Measurements from ENCODE around the gene CASKIN2.

CASKIN2 gene

DNA sequence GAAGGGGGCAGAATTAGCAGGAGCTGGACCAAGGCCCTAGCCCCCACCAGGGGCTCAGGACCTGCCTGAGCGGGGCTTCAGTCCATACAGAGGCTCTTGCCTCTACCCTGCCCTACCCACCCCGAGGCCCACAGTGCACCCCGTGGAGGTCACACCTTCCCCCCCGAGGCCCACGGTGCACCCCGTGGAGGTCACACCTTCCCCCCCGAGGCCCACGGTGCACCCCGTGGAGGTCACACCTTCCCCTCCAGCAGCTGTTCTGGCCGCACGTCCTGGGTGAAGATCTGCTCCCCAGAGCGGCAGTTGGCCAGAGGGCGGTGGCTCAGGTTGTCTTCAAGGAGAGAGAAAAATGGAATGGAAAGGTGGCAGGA lies 11.4 kb downstream of the CASKIN2 start:
- DNase-seq (ENCODE audit: low spot score), result no peak

DNA sequence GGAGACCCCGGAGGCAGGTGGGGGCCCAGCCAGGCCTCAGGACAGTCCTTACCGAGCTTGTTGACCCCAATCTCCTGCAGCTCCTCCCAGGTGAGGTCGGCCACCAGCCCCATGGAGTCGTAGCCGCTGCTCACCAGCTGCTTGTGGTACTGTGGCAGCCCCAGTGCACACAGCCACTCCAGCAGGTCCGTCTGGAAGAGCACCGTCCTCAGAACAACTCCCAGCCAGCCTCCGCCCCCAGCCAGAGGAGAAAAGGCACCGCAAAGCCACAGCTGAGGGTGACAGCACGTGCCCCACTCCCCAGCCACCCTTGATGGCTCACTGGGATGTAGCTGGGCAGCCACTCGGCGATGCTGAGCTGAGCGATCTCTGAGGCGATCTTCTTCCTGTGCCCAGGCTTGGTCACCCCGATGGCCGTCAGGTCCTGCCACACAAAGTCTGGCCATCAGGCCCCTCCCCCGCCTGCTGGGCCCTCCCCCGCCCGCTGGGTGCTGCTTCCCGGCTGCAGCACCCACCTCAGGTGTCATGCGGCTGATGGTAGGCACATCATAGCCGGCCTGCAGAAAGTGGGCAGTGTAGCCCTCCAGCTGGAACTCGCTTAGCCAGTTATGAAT lies 11.9 kb downstream of the CASKIN2 start:
- no peak for DNase-seq (ENCODE audit: low spot score)

DNA sequence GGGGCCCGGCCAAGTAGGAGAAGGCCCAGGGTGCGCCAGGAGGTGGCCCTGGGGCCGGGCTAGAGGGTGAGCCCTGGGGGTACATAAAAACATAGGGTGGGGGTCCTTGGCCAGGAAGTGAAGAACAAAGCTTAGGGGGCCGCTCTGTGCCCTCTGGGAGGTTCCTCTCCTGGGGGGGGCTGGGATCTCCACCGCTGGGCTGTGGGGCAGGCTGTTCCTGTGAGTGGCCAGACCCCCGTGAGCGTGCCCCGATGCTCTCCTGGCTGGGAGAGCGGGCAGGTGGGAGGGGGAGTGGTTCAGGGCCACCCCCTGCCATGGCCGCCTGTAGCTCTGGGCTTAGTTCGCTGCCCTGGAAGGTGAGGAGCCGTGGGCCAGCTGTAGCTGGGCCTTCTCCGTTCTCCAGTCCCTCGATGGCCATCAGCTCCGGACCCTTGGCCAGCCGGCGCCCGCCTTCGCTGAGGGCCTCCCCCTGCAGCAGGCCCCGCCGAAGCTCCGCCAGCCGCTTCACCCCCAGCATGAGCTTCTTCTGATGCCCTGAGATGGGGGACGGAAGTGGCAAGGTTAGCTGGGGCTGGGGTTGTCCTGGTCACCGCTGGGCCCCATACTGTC lies 12.5 kb downstream of the CASKIN2 start:
- no peak for DNase-seq (ENCODE audit: low spot score)

DNA sequence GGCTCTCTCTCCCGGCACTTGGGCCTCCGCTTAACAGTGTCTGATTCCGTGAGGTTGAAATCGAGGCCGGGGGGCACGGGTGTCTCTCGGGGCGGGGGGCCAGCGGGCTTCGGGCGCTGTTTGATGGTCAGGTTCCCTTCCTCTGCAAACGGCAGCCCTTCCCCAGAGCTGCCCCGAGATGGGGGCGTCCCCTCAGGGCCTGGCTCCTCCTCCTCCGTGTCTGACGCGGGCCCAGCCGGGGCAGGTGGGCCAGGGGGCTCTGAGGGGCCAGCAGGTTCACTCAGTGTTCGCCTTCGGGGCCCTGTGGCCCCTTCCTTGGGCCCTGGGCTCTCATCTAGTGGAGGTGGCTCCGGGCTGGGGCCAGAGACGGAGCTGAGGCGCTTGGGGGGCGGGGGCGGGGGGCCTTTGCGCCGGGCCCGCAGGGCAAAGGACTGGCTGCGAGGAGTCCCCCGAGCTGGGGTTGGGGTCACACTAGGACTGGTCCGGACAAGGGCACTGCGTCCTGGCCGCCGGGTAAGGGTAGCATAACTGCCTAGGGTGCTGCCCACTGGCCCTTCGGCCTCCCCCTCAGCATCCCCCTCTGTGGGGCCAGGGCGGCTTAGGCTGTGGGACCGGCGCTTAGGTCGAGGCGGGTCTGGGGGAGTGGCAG lies 13.1 kb downstream of the CASKIN2 start:
- DNase-seq (ENCODE audit: low spot score), result no peak

DNA sequence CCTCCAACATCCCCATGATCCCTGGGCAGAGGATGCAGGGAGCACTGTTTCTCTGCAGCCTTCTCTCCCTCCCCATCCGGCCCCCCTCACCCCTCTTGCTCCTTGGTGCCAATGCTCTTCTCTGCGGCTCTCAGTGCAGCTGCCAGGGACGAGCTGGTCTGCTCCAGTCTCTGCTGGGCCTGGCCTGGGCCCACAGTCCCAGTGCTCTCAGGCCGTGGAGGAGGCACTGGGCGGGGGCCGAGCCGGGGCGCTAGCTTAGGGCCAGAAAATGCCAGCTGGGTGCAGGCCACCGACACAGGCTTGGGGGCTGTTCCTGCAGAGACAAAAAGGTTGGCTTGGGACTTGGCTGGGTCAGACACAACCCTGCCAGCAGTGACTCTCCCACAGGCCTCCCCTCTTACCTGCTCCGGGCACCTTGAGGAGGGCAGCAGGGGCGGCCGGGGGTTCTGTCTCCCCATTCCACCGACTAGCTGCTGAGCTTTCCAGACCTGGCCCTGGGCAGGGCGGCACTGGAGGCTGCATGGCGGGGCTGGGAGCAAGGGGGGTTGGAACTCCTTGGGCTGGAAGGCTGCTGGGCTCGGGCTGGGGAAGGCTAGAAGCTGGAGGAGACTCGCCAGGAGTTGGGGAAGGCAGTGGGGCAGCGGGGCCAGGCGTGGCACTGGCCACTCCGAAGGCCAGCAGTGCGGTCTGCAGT lies 13.8 kb downstream of the CASKIN2 start:
- DNase-seq (ENCODE audit: low spot score), result no peak

DNA sequence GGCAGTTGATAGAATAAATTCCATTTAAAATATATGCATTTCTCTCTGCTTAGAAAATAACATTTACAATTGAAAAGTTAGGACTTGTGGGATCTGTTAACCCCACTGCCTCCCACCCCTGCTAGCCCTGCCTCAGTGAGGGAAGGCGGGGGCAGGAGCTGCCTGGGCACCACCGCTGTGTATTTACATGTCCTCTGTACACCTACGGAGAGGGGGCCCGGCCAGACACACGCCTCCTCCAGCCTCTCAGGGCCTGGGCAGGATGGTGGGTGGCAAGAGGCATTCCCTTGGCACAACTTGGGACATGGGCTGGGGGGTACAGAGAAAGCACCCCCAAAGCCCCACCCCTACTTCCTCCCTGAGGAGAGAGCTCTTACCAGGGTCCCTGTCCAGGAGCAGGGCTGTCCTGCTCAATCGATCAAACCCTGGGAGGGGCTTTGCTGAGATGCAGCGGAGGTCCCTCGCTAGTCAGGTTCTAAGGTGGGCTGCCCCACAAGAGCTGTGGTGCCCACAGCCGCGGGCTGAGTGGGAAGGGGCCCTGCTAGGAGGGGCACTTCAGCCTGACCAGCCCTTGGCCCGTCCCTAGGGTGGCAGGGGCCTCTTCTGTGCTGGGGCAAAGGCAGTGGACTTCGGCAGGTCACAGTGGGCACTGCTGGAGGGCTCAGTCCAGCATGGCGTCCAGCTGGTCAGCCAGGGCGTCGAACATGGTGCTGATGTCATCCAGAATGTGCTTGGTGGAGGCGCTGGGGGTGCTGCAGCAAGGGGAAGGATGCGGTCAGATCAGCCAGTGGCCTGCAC lies 14.7 kb downstream of the CASKIN2 start:
- DNase-seq (ENCODE audit: low spot score), result no peak

DNA sequence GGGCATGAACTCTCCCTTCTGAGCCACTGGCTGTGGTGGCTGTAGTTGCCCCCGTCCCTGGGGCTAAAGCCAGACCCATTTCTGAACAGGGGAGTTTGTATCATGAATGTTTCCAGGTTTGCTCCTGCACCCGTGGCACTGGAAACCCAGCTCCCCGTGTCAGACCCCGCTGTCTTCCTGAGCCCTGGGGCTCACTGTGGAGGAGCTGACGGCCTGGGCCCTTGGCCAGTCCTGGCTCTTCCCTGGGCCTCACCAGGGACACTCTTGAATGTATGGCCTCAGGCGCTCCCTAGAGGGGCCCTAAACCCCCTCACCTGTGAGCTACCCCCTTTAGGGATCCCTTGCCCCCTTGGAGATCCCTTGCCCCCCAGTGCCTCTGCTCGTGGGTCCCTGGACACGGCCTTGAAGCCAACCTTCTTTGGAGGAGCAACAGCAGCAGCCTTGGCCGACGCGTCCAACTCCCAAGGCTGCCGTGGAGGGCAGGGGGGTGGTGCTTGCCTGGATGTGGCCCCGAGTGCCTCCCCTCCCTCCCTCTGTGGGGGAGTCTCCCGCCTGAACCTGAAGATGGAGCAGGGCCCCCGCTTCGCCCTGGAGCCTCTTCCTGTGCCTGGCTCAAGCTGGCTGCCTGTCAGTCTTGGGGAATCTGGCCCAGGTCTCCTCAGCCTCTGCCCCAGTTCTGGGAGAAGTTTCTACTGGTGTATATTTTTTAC lies 15.9 kb downstream of the CASKIN2 start:
- no peak for DNase-seq (ENCODE audit: low spot score)

DNA sequence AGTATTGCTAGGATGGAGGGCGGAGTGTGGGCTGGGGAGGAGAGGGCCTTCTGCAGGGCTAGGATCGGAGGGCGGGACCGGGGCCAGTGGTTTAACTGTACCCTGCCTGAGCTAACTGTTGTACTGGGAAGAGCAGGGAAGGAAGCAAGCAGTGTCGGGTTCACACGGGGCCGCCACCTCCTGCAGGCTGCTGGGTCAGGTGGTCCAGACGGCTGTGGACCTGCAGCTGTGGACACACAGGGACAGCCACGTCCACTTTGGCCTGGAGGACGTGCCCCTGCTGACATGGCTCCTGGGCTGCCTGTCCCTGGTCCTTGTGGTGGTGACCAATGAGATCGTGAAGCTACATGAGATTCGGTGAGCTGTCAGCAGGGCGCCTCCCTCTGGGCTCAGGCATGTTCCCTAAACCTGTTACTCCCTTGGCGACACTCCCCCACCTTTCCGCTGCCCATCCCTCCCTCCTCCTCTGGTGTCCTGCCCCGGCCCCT lies 16.6 kb downstream of the CASKIN2 start:
- DNase-seq (ENCODE audit: low spot score), result no peak

DNA sequence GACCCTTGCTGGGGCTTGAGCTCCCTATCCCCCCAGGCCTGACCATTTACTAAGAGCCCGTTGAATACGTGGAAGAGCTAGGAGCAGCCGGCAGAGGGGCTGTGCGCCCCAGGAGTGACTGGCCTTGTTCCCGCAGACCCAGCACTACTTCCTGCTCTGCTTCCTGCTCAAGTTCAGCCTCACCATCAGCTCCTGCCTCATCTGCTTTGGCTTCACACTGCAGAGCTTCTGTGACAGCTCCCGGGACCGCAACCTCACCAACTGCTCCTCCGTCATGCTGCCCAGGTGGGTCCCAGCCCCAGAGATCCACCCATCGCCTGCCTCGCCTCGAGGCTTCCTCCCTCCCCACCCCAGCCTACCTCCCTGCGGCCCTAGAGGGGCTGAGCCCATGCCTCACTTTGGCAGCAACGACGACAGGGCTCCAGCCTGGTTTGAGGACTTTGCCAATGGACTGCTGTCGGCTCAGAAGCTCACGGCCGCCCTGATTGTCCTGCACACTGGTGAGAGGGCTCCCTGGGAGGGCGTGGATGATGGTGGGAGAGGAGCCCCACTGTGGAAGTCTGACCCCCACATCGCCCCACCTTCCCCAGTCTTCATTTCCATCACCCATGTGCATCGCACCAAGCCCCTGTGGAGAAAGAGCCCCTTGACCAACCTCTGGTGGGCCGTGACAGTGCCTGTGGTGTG lies 17.2 kb downstream of the CASKIN2 start:
- DNase-seq (ENCODE audit: low spot score), result no peak

DNA sequence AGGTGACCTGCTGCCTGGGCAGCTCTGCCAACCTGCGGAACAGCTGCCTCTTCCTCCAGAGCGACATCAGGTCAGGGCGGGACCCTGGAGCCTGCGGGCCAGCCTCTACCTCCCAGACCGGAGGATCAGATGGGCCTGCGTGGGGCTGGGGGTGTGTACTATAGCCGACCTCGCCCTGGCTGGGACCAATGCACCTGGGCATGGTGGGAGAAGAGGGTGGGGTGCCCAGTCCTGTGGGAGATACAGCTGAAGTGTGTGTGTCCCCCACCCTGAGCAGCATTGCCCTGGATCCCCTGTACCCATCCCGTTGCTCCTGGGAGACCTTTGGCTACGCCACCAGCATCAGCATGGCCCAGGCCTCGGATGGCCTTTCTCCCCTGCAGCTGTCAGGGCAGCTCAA lies 19.3 kb downstream of the CASKIN2 start:
- no peak for DNase-seq (ENCODE audit: low spot score)

DNA sequence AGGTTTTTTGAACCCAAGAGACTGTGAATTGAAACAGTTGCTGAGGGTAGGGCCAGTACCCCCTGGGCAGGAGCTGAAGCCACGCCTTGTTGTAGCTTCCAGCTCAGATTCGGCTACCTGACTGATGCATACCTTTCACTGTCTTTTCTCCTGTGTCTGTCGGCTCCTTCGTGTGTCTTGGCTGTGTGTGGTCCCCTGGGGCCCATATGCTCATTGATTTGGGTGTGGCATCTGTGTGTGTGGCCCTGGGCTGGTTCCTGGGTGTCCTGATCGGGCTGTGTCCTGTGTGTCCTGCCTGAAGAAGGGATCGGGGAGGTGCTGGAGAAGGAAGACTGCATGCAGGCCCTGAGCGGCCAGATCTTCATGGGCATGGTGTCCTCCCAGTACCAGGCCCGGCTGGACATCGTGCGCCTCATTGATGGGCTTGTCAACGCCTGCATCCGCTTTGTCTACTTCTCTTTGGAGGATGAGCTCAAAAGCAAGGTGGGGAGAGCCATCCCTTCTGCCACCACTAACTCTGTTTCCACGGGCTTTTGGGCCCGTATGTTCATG lies 20.9 kb downstream of the CASKIN2 start:
- DNase-seq (ENCODE audit: low spot score), result no peak

DNA sequence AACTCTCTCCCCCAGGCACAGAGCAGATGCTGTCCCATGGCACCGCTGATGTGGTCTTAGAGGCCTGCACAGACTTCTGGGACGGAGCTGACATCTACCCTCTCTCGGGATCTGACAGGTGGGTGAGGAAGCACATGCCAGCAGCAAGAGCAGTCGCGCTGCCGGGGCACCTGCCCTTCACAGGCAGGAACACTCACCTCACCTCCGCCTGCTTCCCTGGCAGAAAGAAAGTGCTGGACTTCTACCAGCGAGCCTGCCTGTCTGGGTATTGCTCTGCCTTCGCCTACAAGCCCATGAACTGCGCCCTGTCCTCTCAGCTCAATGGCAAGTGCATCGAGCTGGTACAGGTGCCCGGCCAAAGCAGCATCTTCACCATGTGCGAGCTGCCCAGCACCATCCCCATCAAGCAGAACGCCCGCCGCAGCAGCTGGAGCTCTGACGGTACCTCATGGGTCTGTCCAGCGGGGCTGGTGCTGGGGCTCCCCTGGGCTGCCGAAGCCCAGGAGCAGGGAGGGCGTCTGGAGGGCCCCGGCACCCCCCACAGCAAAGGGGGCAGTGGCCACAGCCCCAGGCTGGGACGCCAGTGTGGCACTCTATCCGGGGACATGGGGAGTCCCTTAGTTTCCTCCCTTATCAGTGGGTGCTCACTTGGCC lies 21.7 kb downstream of the CASKIN2 start:
- DNase-seq (ENCODE audit: low spot score), result no peak

DNA sequence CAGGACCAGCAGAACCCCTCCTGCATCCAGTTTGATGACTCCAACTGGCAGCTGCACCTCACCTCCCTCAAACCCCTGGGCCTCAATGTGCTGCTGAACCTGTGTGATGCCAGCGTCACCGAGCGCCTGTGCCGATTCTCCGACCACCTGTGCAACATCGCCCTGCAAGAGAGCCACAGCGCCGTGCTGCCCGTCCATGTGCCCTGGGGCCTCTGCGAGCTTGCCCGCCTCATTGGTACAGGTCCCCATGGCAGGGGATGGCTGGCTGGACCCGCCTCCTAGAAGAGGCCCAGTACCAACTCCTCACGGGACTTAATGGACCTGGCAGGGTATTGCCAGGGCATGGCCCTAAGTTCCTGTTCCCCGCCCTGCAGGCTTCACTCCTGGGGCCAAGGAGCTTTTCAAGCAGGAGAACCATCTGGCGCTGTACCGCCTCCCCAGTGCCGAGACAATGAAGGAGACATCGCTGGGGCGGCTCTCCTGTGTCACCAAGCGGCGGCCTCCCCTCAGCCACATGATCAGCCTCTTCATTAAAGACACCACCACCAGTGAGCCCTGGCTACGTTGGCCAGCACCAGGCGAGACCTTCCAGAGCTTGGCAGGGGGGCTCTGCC lies 22.7 kb downstream of the CASKIN2 start:
- no peak for DNase-seq (ENCODE audit: low spot score)

DNA sequence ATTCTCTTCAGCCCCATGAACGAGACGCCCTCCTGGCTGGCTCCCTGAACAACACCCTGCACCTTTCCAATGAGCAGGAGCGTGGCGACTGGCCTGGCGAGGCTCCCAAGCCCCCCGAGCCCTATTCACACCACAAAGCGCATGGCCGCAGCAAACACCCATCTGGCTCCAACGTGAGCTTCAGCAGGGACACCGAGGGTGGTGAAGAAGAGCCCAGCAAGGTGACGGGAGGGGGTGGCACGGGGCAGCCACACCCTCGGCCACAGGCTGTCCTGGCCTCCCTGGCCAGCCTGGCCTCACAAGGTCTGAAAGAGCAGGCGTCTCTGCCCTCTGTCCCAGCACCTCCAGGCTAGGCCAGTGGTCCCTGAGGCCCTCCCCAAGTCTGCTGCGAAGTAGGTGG lies 23.7 kb downstream of the CASKIN2 start:
- no peak for DNase-seq (ENCODE audit: low spot score)

DNA sequence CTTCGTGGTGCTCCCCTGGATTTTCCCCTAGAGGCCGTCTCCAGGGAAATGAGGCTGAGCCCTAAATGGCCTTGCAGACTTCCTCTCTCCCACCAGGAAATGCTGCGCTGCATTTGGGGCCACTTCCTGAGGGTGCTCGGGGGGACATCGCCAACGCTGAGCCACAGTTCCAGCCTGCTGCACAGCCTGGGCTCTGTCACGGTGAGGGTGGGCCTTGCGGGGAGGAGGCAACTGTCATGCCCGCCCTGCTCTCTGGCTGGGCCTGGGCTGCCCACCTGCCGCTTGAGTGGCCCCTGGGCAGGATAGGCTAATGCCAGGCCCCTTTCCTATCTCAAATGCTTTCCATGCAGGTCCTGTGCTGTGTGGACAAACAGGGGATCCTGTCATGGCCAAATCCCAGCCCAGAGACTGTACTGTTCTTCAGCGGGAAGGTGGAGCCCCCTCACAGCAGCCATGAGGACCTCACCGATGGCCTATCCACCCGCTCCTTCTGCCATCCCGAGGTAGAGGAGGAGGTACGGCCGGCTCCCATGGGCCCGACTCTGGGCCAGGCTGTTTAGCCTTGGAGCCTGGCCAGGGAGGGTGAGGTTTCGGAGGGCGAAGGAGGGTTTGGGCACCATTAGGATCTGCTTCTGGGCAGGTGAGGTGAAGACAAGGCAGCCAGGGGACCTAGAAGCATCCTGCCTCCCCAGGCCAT lies 24.2 kb downstream of the CASKIN2 start:
- DNase-seq (ENCODE audit: low spot score), result no peak

DNA sequence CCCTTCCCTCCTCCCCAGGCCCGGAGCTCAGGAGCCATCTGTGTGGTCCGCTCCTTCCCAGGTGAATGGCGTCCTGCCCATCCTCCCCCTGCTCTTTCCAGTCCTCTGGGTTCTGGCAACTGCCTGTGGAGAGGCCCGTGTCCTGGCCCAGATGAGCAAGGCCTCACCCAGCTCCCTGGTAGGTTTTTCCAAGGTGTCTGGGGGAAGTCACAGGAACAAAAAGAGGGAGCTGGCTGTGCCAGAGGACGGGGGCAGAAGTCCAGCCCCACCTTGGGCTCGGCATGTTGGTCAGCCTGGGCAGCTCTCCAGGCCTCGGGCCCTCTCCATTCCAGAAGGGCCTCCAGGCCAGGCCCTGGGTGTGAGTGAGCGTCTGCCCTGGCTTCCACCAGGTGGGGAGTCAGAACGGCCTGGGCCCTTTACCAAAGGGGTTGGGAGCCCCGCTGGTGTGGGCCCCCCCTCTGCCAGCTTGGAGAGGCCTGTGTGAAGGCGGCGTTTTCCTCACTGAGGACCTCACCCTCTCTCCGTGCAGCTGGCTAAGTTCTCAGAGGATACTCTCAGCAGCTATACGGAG lies 25.1 kb downstream of the CASKIN2 start:
- DNase-seq (ENCODE audit: low spot score), result no peak

DNA sequence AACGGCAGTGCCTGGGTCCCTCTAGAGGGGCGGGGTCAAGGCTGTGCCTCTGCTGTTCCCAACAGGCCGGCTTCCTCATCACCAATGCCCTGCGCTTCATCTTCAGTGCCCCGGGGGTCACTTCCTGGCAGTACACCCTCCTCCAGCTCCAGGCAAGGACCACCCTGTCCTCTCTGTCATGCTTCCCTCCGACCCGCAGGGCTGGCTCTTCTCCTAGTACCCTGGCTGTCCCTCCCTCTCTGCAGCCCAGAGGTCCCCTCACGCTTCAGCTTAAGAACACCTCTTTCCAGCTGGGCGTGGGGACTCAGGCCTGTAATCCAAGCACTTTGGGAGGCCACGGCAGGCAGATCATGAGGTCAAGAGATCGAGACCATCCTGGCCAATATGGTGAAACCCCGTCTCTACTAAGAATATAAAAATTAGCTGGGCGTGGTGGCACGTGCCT lies 25.8 kb downstream of the CASKIN2 start:
- no peak for DNase-seq (ENCODE audit: low spot score)

DNA sequence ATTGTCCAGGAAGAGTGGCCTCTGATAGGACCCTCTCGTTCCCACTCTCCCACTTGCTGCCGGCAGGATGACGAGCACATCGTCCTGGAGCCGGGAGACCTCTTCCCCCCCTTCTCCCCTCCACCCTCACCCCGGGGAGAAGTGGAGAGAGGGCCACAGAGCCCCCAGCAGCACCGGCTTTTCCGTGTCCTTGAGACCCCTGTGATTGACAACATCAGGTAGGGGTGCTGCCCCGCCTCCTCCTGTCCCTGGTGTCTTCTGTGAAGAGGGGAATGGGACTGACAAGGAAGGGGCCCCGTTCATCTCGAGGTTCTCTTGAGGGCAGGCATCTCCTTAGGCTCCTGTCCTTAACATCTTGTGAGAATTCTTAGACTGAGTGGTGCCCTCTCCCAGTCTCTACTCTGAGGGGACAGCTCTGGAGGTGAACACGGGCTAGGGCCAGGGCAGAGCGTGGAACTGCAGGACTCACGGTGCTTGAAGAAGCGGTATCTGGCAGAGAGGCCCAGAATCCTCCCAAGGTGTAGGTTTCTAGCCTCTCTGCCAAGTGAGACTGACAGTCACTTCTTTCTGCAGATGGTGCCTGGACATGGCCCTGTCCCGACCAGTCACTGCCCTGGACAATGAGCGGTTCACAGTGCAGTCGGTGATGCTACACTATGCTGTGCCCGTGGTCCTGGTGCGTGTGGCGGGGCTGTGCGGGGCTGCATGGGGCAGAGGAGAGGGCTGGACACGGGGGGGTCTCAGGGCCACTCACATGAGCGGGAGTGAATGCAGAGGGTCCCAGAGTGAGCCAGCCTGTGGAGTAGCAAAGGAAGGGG lies 26.4 kb downstream of the CASKIN2 start:
- DNase-seq (ENCODE audit: low spot score), result no peak
